HEK293 (cell line): ENCODE data around the gene STMP1.

Source experiments
- ATF2 ChIP-seq: fragments of 450-650 bp; formaldehyde crosslinking; IDR thresholded peaks from 2 replicates; pipeline ENCODE4 v1.5.1; 2016; ENCODE audit warnings: missing biosample characterization, missing genetic modification characterization, low read depth
- BCL11B ChIP-seq: fragments of 450-650 bp; formaldehyde crosslinking; IDR thresholded peaks from 2 replicates; pipeline ENCODE4 v1.5.1; 2016; ENCODE audit warnings: low read depth, missing biosample characterization, missing genetic modification characterization
- GLI2 ChIP-seq: fragments of 450-650 bp; formaldehyde crosslinking; IDR thresholded peaks from 2 replicates; pipeline ENCODE4; 2017; ENCODE audit warnings: missing biosample characterization, missing genetic modification characterization, low read depth, borderline replicate concordance
- GLI4 ChIP-seq: fragments of 450-650 bp; formaldehyde crosslinking; IDR thresholded peaks from 2 replicates; pipeline ENCODE4 v1.5.1; 2016; ENCODE audit warnings: missing biosample characterization, missing genetic modification characterization
- MEIS1 ChIP-seq: sonication (generic); formaldehyde crosslinking; IDR thresholded peaks from 2 replicates; pipeline ENCODE4 v1.8.1; 2022; ENCODE audit warnings: missing genetic modification reagents, mild to moderate bottlenecking, borderline replicate concordance
- OSR2 ChIP-seq: fragments of 450-650 bp; formaldehyde crosslinking; IDR thresholded peaks from 2 replicates; pipeline ENCODE4 v1.5.1; 2016; ENCODE audit warnings: missing biosample characterization, missing genetic modification characterization
- PRDM1 ChIP-seq: fragments of 450-650 bp; formaldehyde crosslinking; IDR thresholded peaks from 2 replicates; pipeline ENCODE4; 2016; ENCODE audit warnings: missing biosample characterization, missing genetic modification characterization
- PRDM6 ChIP-seq: fragments of 450-650 bp; formaldehyde crosslinking; IDR thresholded peaks from 2 replicates; pipeline ENCODE4 v1.5.1; 2017; ENCODE audit warnings: missing biosample characterization, missing genetic modification characterization
- SETDB1 ChIP-seq: IDR thresholded peaks from one replicate; pipeline ENCODE4 v1.6.1; 2017; ENCODE audit warnings: mild to moderate bottlenecking, low read length, moderate library complexity, mixed read lengths; ENCODE audit not compliant: insufficient read length
- SP3 ChIP-seq: fragments of 450-650 bp; formaldehyde crosslinking; IDR thresholded peaks from 2 replicates; pipeline ENCODE4 v1.5.1; 2016; ENCODE audit warnings: missing biosample characterization, missing genetic modification characterization
- ZBTB10 ChIP-seq: fragments of 450-650 bp; formaldehyde crosslinking; IDR thresholded peaks from 2 replicates; pipeline ENCODE4 v1.5.1; 2016; ENCODE audit warnings: missing biosample characterization, missing genetic modification characterization
- ZBTB21 ChIP-seq: fragments of 450-650 bp; formaldehyde crosslinking; IDR thresholded peaks from 2 replicates; pipeline ENCODE4 v1.5.1; 2017; ENCODE audit warnings: missing biosample characterization, missing genetic modification characterization
- ZBTB26 ChIP-seq: fragments of 450-650 bp; formaldehyde crosslinking; optimal IDR thresholded peaks from 2 replicates; pipeline ENCODE3; 2016; ENCODE audit warnings: missing biosample characterization, mild to moderate bottlenecking, missing genetic modification characterization
- ZBTB49 ChIP-seq: fragments of 450-650 bp; formaldehyde crosslinking; IDR thresholded peaks from 2 replicates; pipeline ENCODE4 v1.5.1; 2016; ENCODE audit warnings: missing biosample characterization, missing genetic modification characterization, low read depth
- ZBTB8A ChIP-seq: fragments of 450-650 bp; formaldehyde crosslinking; IDR thresholded peaks from 2 replicates; pipeline ENCODE4 v1.5.1; 2016; ENCODE audit warnings: missing biosample characterization, missing genetic modification characterization
- ZEB2 ChIP-seq: fragments of 450-650 bp; formaldehyde crosslinking; IDR thresholded peaks from 2 replicates; pipeline ENCODE4 v1.5.1; 2016; ENCODE audit warnings: missing biosample characterization, missing genetic modification characterization
- ZFP37 ChIP-seq: fragments of 450-650 bp; formaldehyde crosslinking; IDR thresholded peaks from 2 replicates; pipeline ENCODE4 v1.5.1; 2016; ENCODE audit warnings: missing biosample characterization, missing genetic modification characterization
- ZFP41 ChIP-seq: fragments of 450-650 bp; formaldehyde crosslinking; IDR thresholded peaks from 2 replicates; pipeline ENCODE4 v1.5.1; 2016; ENCODE audit warnings: missing biosample characterization, missing genetic modification characterization, borderline replicate concordance
- ZFP69B ChIP-seq: fragments of 450-650 bp; formaldehyde crosslinking; IDR thresholded peaks from 2 replicates; pipeline ENCODE4 v1.5.1; 2016; ENCODE audit warnings: missing biosample characterization, missing genetic modification characterization
- ZNF140 ChIP-seq: fragments of 450-650 bp; formaldehyde crosslinking; IDR thresholded peaks from 2 replicates; pipeline ENCODE4 v1.5.1; 2016; ENCODE audit warnings: missing biosample characterization, missing genetic modification characterization
- ZNF24 ChIP-seq: fragments of 450-650 bp; formaldehyde crosslinking; IDR thresholded peaks from 2 replicates; pipeline ENCODE4 v1.5.1; 2016; ENCODE audit warnings: missing biosample characterization, missing genetic modification characterization
- ZNF335 ChIP-seq: fragments of 450-650 bp; formaldehyde crosslinking; conservative IDR thresholded peaks from 2 replicates; pipeline ENCODE4 v1.5.1; 2016; ENCODE audit warnings: missing biosample characterization, missing genetic modification characterization
- ZNF341 ChIP-seq: fragments of 450-650 bp; formaldehyde crosslinking; IDR thresholded peaks from 2 replicates; pipeline ENCODE4; 2016; ENCODE audit warnings: low read depth, missing biosample characterization, missing genetic modification characterization
- ZNF394 ChIP-seq: fragments of 450-650 bp; formaldehyde crosslinking; IDR thresholded peaks from 2 replicates; pipeline ENCODE4 v1.5.1; 2016; ENCODE audit warnings: missing biosample characterization, missing genetic modification characterization, mild to moderate bottlenecking, moderate library complexity, borderline replicate concordance
- ZNF488 ChIP-seq: fragments of 450-650 bp; formaldehyde crosslinking; IDR thresholded peaks from 2 replicates; pipeline ENCODE4 v1.5.1; 2016; ENCODE audit warnings: missing biosample characterization, missing genetic modification characterization
- ZNF521 ChIP-seq: fragments of 450-650 bp; formaldehyde crosslinking; IDR thresholded peaks from 2 replicates; pipeline ENCODE4 v1.5.1; 2017; ENCODE audit warnings: missing biosample characterization, mild to moderate bottlenecking, missing genetic modification characterization
- ZNF610 ChIP-seq: fragments of 450-650 bp; formaldehyde crosslinking; IDR thresholded peaks from 2 replicates; pipeline ENCODE4 v1.5.1; 2016; ENCODE audit warnings: missing biosample characterization, missing genetic modification characterization, borderline replicate concordance
- ZNF692 ChIP-seq: fragments of 450-650 bp; formaldehyde crosslinking; IDR thresholded peaks from 2 replicates; pipeline ENCODE4 v1.5.1; 2016; ENCODE audit warnings: missing biosample characterization, missing genetic modification characterization

STMP1 gene

GRCh38 chr7:135716677-135717238 lies 54.4 kb downstream of the STMP1 start (continued):
- TF ChIP-seq ATF2 (tag by site-specific recombination) (peak; percentile 50; the same call in 1 of the 2 replicates), ZEB2 (peak; percentile 95), BCL11B (tag by site-specific recombination) (peak; percentile 55; the same call in 1 of the 2 replicates), GLI2 (tag by site-specific recombination) (peak; percentile 100), OSR2 (tag by site-specific recombination) (peak; percentile 100), ZNF24 (peak; percentile 95), SP3 (tag by site-specific recombination) (peak; percentile 43; the same call in 1 of the 2 replicates), MEIS1 (CRISPR knock-in tag) (no peak), ZFP69B (tag by site-specific recombination) (peak; percentile 50; the same call in 1 of the 2 replicates), PRDM6 (tag by site-specific recombination) (peak; percentile 96), PRDM1 (tag by site-specific recombination) (no peak), ZBTB8A (tag by site-specific recombination) (peak; percentile 80), ZBTB10 (no peak), ZNF341 (no peak), SETDB1 (peak; percentile 36), ZNF692 (tag by site-specific recombination) (peak; percentile 75; the same call in 1 of the 2 replicates), ZBTB26 (peak; percentile 20), GLI4 (tag by site-specific recombination) (no peak), ZNF521 (tag by site-specific recombination) (no peak), ZBTB21 (tag by site-specific recombination) (peak; percentile 72), ZNF488 (tag by site-specific recombination) (peak; percentile 90), ZFP41 (tag by site-specific recombination) (no peak), ZNF335 (peak; percentile 52; the same call in 1 of the 2 replicates), ZNF394 (tag by site-specific recombination) (peak; percentile 85), ZBTB49 (tag by site-specific recombination) (peak; percentile 55; the same call in 1 of the 2 replicates), ZNF140 (tag by site-specific recombination) (no peak), ZNF610 (peak; percentile 72; the same call in 1 of the 2 replicates), ZFP37 (tag by site-specific recombination) (peak; percentile 93)
